ENCODE results near the gene XRN1. TPM values are rescaled to one million over a fixed set of nuclear protein-coding genes. Genes with fewer than 3 reads are reported as not detected.

Gene XRN1
- total and polyA plus RNA-seq, 2 donors (not counting 1 experiment from before 2014, with no cell fraction given) = 6.3 to 91.8 TPM

GRCh38 chr3:142459096-142459495 is 11.3 kb upstream of the XRN1 start:
- Histone ChIP-seq H2AFZ (ENCODE audit: insufficient read depth, low read depth, low read length, poor library complexity, severe bottlenecking) (no peak overlapping the region), H3K27me3 (replicated peaks in 1 of 4; ENCODE audit: control extremely low read depth in 1 of 4, control insufficient read depth in 3 of 4, insufficient read depth in 4 of 4, low read length in 3 of 4) (no peaks in the 10 kb centered on the region), H3K9ac (ENCODE audit: low read length) (no peak overlapping the region), H3K4me2 (replicated peaks; ENCODE audit: low read depth, low read length, poor library complexity, severe bottlenecking) (no peak overlapping the region), H4K20me1 (ENCODE audit: control insufficient read depth, insufficient read depth, low read length, poor library complexity, severe bottlenecking) (no peaks in the 10 kb centered on the region), H3K4me1 (ENCODE audit: control insufficient read depth in 2 of 2, insufficient read depth in 2 of 2, low read length in 2 of 2) (no peaks in the 10 kb centered on the region), H3K4me3 (ENCODE audit: control extremely low read depth in 1 of 5, extremely low read depth in 1 of 5, insufficient read depth in 1 of 5, low read depth in 2 of 5, low read length in 4 of 5) (no peak overlapping the region), H3K36me3 (replicated peaks in 1 of 2; ENCODE audit: control extremely low read depth in 1 of 2, control insufficient read depth in 1 of 2, extremely low read depth in 1 of 2, insufficient read depth in 2 of 2, low read length in 1 of 2) (peaks cover 12 to 25% of the 10 kb centered on the region in 2 experiments), H3K27ac (ENCODE audit: low read length in 2 of 2) (no peak overlapping the region), H3K9me3 (ENCODE audit: control extremely low read depth in 1 of 3, control insufficient read depth in 2 of 3, insufficient read depth in 1 of 3, low read length in 2 of 3) (no peaks in the 10 kb centered on the region), H3K79me2 (ENCODE audit: control insufficient read depth, insufficient read depth, low read length) (no peaks in the 10 kb centered on the region)
- Mint-ChIP-seq H3K4me1 (no peaks in the 10 kb centered on the region), H3K9me3 (ENCODE audit: insufficient read depth) (no peaks in the 10 kb centered on the region), H3K27me3 (no peaks in the 10 kb centered on the region), H3K4me3 (no peak overlapping the region), H3K27ac (no peak overlapping the region)
- ChIA-PET CTCF (no interaction called here), POLR2A (no interaction called here)
- intact Hi-C loops (cut with micrococcal nuclease) = no loop called here
- WGBS (ENCODE audit: insufficient coverage) = no CpG with 5 or more reads among the region's 3 CpGs
- DNase-seq (no peak), ATAC-seq (ENCODE audit: low read depth) (no peak)
- no peak for TF ChIP-seq EZH2 (IDR thresholded peaks at IDR 0.05; ENCODE audit: borderline replicate concordance, insufficient read depth, low read depth, low read length, poor library complexity, severe bottlenecking)
- no peak for TF ChIP-seq CTCF (IDR thresholded peaks at IDR 0.05)

GRCh38 chr3:142450881-142451280 is 3.0 kb upstream of the XRN1 start:
- Histone ChIP-seq H2AFZ (ENCODE audit: insufficient read depth, low read depth, low read length, poor library complexity, severe bottlenecking) (no peak overlapping the region), H3K36me3 (replicated peaks in 1 of 2; ENCODE audit: control extremely low read depth in 1 of 2, control insufficient read depth in 1 of 2, extremely low read depth in 1 of 2, insufficient read depth in 2 of 2, low read length in 1 of 2) (peaks cover 10 to 13% of the 10 kb centered on the region in 2 experiments), H3K9ac (ENCODE audit: low read length) (no peak overlapping the region), H3K4me1 (ENCODE audit: control insufficient read depth in 2 of 2, insufficient read depth in 2 of 2, low read length in 2 of 2) (peaks cover 13 to 16% of the 10 kb centered on the region in 2 donors), H3K27ac (ENCODE audit: low read length in 2 of 2) (no peak overlapping the region), H3K27me3 (replicated peaks in 1 of 4; ENCODE audit: control extremely low read depth in 1 of 4, control insufficient read depth in 3 of 4, insufficient read depth in 4 of 4, low read length in 3 of 4) (no peaks in the 10 kb centered on the region), H3K9me3 (ENCODE audit: control extremely low read depth in 1 of 3, control insufficient read depth in 2 of 3, insufficient read depth in 1 of 3, low read length in 2 of 3) (no peaks in the 10 kb centered on the region), H3K79me2 (ENCODE audit: control insufficient read depth, insufficient read depth, low read length) (peaks cover 26% of the 10 kb centered on the region), H3K4me3 (ENCODE audit: control extremely low read depth in 1 of 5, extremely low read depth in 1 of 5, insufficient read depth in 1 of 5, low read depth in 2 of 5, low read length in 4 of 5) (no peak overlapping the region), H4K20me1 (ENCODE audit: control insufficient read depth, insufficient read depth, low read length, poor library complexity, severe bottlenecking) (no peaks in the 10 kb centered on the region), H3K4me2 (replicated peaks; ENCODE audit: low read depth, low read length, poor library complexity, severe bottlenecking) (no peak overlapping the region)
- no peaks in the 10 kb centered on the region for H3K27me3 Mint-ChIP-seq
- intact Hi-C loops (cut with micrococcal nuclease) = no loop called here
- ATAC-seq (ENCODE audit: low read depth) (no peak), DNase-seq (no peak)
- TF ChIP-seq CTCF (IDR thresholded peaks at IDR 0.05) = no peak
- no peak for TF ChIP-seq EZH2 (IDR thresholded peaks at IDR 0.05; ENCODE audit: borderline replicate concordance, insufficient read depth, low read depth, low read length, poor library complexity, severe bottlenecking)
- peaks cover 23% of the 10 kb centered on the region for H3K4me1 Mint-ChIP-seq
- POLR2A ChIA-PET = no interaction called here
- no peaks in the 10 kb centered on the region for H3K9me3 Mint-ChIP-seq (ENCODE audit: insufficient read depth)
- CTCF ChIA-PET = no interaction called here
- no peak overlapping the region for H3K4me3 Mint-ChIP-seq
- 100% methylated on average over 5 of the region's 5 CpGs for WGBS (ENCODE audit: insufficient coverage)
- no peak overlapping the region for H3K27ac Mint-ChIP-seq
